K562 (cell line): ENCODE results near the gene SYPL2. TPM values are rescaled to one million over a fixed set of nuclear protein-coding genes. Genes with fewer than 3 reads are reported as not detected.

Experiments used
- ARHGAP35 ChIP-seq: fragments of 450-650 bp; IDR thresholded peaks from 2 replicates; pipeline ENCODE4 v1.6.1; 2018; ENCODE audit not compliant: partially characterized antibody
- ARID2 ChIP-seq: fragments of 450-650 bp; IDR thresholded peaks from 2 replicates; pipeline ENCODE4 v1.6.1; 2017; ENCODE audit warnings: antibody characterized with exemption, mild to moderate bottlenecking
- HLTF ChIP-seq: fragments of 450-650 bp; IDR thresholded peaks from 2 replicates; pipeline ENCODE4 v1.6.1; 2016
- PHB ChIP-seq: fragments of 250-450 bp; sonication (Bioruptor Pico); IDR thresholded peaks from 2 replicates; pipeline ENCODE4 v1.5.0; 2021
- RNF2 ChIP-seq: sonication (generic); IDR thresholded peaks from 2 replicates; pipeline ENCODE4 v1.6.1; 2016
- TCF7L2 ChIP-seq: fragments of 150-350 bp; IDR thresholded peaks from 2 replicates; pipeline ENCODE4 v1.6.1; 2016; ENCODE audit warnings: low read depth, mild to moderate bottlenecking, low read length, moderate library complexity
- TRIM28 ChIP-seq: fragments of 450-650 bp; IDR thresholded peaks from 2 replicates; pipeline ENCODE4 v1.6.1; 2017
- U2AF1 ChIP-seq: fragments of 200-400 bp; formaldehyde crosslinking; optimal IDR thresholded peaks from 2 replicates; pipeline ENCODE3; 2017; ENCODE audit warnings: mild to moderate bottlenecking, low read depth, low read length, moderate library complexity
- ZNF165 ChIP-seq: fragments of 250-450 bp; sonication (Bioruptor Pico); IDR thresholded peaks from 2 replicates; pipeline ENCODE4 v1.4.0; 2020; ENCODE audit warnings: borderline replicate concordance
- polyA plus RNA-seq, 8 experiments: library from polyadenylated mRNA; depleted of rRNA in 4 of 8; stranded (reverse) in 5 of 8; unstranded in 3 of 8; fragments of >200 nt; fragmentation: Nextera tagmentation in 2 of 8; fragmentation: Illumina TruSeq in 1 of 8; extraction: Ambion mirVana in 2 of 8; extraction: Trizol in 1 of 8; gene quantifications; 2 replicates each; pipeline versions ENCODE4 v1.2.1 to v1.2.3, GENCODE V29; 2011 to 2014; ENCODE audit warnings: inconsistent platforms in 1 of 8, missing spikeins in 1 of 8
- total RNA-seq, 7 experiments: library from RNA; depleted of rRNA in 6 of 7; stranded (reverse); fragments of >200 nt in 6 of 7; fragmentation: Illumina TruSeq in 2 of 7; extraction: Trizol in 2 of 7; gene quantifications; 2 replicates each; pipeline versions ENCODE4 v1.2.1 to v1.2.3, GENCODE V29; 2011 to 2021; ENCODE audit warnings: low replicate concordance in 1 of 7
- TF ChIP-seq, protein P1 (sequence below), 2 experiments: fragments of 450-650 bp; IDR thresholded peaks; 2 replicates each; pipeline ENCODE4 v1.6.1; 2016; ENCODE audit warnings: mild to moderate bottlenecking in 2 of 2, borderline replicate concordance in 1 of 2, low read depth in 1 of 2, moderate library complexity in 1 of 2
- TF ChIP-seq, protein P2 (sequence below): fragments of 250-450 bp; sonication (Bioruptor Pico); IDR thresholded peaks from 2 replicates; pipeline ENCODE4 v1.8.0; 2022; ENCODE audit warnings: inconsistent platforms, mild to moderate bottlenecking, moderate library complexity, borderline replicate concordance
- TF ChIP-seq, protein P3 (sequence below): sonication (generic); formaldehyde crosslinking; IDR thresholded peaks from 2 replicates; pipeline ENCODE4 v1.8.0; 2022; ENCODE audit warnings: mild to moderate bottlenecking, low read depth, missing genetic modification reagents
- TF ChIP-seq, protein P4 (sequence below): fragments of 250-450 bp; sonication (Bioruptor Pico); IDR thresholded peaks from 2 replicates; pipeline ENCODE4 v1.8.0; 2022; ENCODE audit warnings: moderate library complexity, mild to moderate bottlenecking, inconsistent platforms
- TF ChIP-seq, protein P5 (sequence below): fragments of 450-650 bp; IDR thresholded peaks from 2 replicates; pipeline ENCODE4 v1.6.1; 2016; ENCODE audit warnings: borderline replicate concordance

Gene SYPL2
- total and polyA plus RNA-seq, 9 of the 15 experiments (the other 6 are each of a cell fraction or from before 2014, with no cell fraction given): 0.03 to 0.20 (median 0.07) TPM; not detected in 2

DNA sequence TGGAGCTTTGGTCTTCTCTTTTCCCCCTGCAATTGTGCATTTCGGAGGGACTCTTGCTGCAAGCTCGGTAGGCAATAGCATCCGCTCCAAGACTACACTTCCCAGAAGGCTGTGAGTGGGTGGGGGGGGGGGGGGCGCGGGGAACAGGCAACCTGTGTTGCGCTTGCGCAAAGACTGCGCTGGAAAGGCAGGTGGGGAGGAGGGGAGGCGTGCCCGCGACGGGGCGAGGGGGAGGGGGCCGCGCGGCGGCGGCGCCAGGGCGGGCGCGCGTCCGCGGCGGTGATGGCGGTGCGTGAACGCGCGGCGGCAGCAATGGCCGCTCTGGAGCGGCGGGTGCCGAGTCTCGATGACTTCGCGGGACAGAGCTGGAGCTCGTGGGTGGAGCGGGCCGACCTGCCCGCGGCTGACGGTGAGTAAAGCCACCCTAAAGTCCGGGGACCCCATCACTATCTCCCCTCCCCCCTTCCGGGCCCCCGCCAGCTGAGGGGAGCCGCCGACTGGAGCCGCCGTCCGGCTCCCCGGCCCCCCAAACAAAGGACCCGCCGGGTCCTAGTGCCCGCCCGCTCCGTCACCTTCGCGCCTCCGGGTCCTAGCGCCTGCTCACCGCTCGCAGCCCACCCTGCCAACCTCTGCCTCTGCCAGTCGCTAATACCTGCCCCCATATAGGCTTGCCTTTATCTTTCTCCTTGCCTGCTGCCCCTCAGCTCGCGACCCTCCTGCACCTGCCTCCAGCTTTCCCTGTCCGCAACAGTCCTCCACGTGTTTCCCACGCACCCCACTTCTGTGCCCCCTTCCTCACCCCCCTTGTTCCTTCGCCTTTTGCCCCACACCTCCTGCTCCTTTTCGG, 17.5 kb downstream of the SYPL2 start, which contains the start of gene ATXN7L2 (continued):
- TF ChIP-seq, protein P1, sequence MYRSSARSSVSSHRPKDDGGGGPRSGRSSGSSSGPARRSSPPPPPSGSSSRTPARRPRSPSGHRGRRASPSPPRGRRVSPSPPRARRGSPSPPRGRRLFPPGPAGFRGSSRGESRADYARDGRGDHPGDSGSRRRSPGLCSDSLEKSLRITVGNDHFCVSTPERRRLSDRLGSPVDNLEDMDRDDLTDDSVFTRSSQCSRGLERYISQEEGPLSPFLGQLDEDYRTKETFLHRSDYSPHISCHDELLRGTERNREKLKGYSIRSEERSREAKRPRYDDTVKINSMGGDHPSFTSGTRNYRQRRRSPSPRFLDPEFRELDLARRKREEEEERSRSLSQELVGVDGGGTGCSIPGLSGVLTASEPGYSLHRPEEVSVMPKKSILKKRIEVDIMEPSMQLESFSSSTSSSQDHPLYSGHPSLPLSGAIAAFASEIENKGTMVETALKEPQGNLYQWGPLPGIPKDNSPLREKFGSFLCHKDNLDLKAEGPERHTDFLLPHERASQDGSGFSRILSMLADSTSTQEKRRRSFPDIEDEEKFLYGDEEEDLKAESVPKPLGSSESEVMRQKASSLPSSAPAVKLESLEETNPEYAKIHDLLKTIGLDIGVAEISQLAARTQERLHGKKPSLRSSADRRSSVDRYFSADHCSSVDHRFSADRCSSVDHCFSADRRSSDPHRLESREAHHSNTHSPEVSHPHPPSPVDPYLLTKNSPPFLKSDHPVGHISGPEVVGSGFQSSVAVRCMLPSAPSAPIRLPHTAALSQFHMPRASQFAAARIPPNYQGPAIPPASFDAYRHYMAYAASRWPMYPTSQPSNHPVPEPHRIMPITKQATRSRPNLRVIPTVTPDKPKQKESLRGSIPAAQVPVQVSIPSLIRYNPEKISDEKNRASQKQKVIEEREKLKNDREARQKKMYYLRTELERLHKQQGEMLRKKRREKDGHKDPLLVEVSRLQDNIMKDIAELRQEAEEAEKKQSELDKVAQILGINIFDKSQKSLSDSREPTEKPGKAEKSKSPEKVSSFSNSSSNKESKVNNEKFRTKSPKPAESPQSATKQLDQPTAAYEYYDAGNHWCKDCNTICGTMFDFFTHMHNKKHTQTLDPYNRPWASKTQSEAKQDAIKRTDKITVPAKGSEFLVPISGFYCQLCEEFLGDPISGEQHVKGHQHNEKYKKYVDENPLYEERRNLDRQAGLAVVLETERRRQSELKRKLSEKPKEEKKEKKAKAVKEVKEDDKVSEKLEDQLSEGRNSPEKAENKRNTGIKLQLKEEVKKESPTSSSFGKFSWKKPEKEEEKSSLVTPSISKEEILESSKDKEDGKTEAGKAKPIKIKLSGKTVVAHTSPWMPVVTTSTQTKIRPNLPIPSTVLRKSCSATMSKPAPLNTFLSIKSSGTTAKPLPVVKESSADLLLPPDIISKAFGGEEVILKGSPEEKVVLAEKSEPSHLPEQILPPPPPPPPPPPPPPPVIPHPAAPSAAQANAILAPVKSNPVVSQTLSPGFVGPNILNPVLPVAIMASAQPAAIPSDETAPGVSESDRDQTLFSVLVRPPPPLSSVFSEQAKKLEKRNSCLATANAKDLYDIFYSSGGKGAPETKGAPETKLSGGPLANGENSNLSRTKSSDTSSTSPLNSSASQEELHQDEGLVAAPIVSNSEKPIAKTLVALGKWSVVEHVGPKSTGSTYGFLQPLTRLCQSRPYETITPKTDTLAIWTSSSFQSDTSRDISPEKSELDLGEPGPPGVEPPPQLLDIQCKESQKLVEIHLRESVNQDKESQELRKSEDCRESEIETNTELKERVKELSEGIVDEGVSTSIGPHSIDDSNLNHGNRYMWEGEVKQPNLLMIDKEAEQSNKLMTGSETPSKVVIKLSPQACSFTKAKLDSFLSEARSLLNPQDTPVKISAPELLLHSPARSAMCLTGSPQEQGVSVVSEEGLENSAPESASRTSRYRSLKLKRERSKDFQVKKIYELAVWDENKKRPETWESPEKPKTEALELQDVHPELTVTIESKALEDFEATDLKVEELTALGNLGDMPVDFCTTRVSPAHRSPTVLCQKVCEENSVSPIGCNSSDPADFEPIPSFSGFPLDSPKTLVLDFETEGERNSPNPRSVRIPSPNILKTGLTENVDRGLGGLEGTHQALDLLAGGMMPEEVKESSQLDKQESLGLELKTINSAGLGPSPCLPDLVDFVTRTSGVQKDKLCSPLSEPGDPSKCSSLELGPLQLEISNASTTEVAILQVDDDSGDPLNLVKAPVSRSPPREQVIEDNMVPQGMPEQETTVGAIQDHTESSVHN (IDR thresholded peaks at IDR 0.05; ENCODE audit: borderline replicate concordance in 1 of 2, low read depth in 1 of 2): 0 out of 4 replicates have a peak, but pooled peaks of 1 of the 2 experiments have one; percentile 48
- TF ChIP-seq ARID2 (no peak), RNF2 (peak; percentile 87; the same call in 1 of the 2 replicates), ARHGAP35 (peak; percentile 64), ZNF165 (CRISPR knock-in tag) (no peak), U2AF1 (peak; percentile 93), TCF7L2 (no peak), HLTF (peak; percentile 98), PHB (CRISPR knock-in tag) (peak; percentile 91; the same call in 1 of the 2 replicates), TRIM28 (peak; percentile 76; the same call in 1 of the 2 replicates)
- TF ChIP-seq, protein P2, sequence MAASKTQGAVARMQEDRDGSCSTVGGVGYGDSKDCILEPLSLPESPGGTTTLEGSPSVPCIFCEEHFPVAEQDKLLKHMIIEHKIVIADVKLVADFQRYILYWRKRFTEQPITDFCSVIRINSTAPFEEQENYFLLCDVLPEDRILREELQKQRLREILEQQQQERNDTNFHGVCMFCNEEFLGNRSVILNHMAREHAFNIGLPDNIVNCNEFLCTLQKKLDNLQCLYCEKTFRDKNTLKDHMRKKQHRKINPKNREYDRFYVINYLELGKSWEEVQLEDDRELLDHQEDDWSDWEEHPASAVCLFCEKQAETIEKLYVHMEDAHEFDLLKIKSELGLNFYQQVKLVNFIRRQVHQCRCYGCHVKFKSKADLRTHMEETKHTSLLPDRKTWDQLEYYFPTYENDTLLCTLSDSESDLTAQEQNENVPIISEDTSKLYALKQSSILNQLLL (CRISPR knock-in tag): no peak
- TF ChIP-seq, protein P3, sequence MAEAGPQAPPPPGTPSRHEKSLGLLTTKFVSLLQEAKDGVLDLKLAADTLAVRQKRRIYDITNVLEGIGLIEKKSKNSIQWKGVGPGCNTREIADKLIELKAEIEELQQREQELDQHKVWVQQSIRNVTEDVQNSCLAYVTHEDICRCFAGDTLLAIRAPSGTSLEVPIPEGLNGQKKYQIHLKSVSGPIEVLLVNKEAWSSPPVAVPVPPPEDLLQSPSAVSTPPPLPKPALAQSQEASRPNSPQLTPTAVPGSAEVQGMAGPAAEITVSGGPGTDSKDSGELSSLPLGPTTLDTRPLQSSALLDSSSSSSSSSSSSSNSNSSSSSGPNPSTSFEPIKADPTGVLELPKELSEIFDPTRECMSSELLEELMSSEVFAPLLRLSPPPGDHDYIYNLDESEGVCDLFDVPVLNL (CRISPR knock-in tag): no peak
- TF ChIP-seq, protein P4, sequence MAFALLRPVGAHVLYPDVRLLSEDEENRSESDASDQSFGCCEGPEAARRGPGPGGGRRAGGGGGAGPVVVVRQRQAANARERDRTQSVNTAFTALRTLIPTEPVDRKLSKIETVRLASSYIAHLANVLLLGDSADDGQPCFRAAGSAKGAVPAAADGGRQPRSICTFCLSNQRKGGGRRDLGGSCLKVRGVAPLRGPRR (CRISPR knock-in tag): no peak
- TF ChIP-seq, protein P5, sequence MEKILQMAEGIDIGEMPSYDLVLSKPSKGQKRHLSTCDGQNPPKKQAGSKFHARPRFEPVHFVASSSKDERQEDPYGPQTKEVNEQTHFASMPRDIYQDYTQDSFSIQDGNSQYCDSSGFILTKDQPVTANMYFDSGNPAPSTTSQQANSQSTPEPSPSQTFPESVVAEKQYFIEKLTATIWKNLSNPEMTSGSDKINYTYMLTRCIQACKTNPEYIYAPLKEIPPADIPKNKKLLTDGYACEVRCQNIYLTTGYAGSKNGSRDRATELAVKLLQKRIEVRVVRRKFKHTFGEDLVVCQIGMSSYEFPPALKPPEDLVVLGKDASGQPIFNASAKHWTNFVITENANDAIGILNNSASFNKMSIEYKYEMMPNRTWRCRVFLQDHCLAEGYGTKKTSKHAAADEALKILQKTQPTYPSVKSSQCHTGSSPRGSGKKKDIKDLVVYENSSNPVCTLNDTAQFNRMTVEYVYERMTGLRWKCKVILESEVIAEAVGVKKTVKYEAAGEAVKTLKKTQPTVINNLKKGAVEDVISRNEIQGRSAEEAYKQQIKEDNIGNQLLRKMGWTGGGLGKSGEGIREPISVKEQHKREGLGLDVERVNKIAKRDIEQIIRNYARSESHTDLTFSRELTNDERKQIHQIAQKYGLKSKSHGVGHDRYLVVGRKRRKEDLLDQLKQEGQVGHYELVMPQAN: peak; percentile 97
